Right renal pelvis (tissue), 4 donors: ENCODE measurements around the gene BCL10. TPM values are rescaled to one million over a fixed set of nuclear protein-coding genes. Genes with fewer than 3 reads are reported as not detected.
A peak's percentile ranks its signal among the peaks of the same experiment; 100 is the strongest.
"Not testable (repeated sequence)": the region's sequence is repeated elsewhere in the genome, so short reads cannot be mapped to it uniquely, and the experiment has no call there.

Experiments used
- DNase-seq, 4 donors: peaks; one replicate each; pipeline ENCODE4 v3.0.0-alpha.2; 2013; ENCODE audit warnings: low read depth in 4 of 4, low spot score in 3 of 4, missing footprints in 1 of 4
- polyA plus RNA-seq, 4 donors: library from polyadenylated mRNA; unstranded; fragments of 120-200 nt; gene quantifications; one replicate each; pipeline ENCODE4 v1.2.1, GENCODE V29; 2013; ENCODE audit not compliant: insufficient read length in 4 of 4

The BCL10 gene
- polyA plus RNA-seq, 4 donors, result 21.8 to 29.3 (median 24.4) TPM

GRCh38 chr1:85268801-85269585 is 7.4 kb downstream of the BCL10 start:
- DNase-seq, result no peak

DNA sequence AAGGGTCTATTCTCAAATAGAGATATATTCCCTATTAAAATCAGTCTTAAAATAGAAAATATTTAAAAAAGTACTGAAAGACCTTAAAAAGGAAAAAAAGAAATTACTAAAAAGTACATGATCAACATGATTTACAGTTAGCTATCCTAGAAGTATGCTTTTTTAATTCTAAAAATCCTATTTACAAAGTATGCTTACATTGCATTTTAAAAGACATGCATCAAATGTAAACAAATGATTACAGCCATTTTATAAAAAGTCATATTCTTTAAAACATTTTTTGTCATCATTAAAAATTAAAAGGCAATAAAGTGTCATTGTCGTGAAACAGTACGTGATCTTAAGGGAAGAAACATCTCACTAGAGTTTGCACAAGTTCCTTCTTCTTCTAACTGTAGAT is 9.1 kb downstream of the BCL10 start:
- DNase-seq, result no peak

GRCh38 chr1:85264150-85264549 is 12.3 kb downstream of the BCL10 start:
- no peak for DNase-seq

- no peak for DNase-seq
Observed at GRCh38 chr1:85262985-85263384, 13.4 kb downstream of the BCL10 start.

GRCh38 chr1:85259912-85260274 is 16.5 kb downstream of the BCL10 start:
- no peak for DNase-seq

DNA sequence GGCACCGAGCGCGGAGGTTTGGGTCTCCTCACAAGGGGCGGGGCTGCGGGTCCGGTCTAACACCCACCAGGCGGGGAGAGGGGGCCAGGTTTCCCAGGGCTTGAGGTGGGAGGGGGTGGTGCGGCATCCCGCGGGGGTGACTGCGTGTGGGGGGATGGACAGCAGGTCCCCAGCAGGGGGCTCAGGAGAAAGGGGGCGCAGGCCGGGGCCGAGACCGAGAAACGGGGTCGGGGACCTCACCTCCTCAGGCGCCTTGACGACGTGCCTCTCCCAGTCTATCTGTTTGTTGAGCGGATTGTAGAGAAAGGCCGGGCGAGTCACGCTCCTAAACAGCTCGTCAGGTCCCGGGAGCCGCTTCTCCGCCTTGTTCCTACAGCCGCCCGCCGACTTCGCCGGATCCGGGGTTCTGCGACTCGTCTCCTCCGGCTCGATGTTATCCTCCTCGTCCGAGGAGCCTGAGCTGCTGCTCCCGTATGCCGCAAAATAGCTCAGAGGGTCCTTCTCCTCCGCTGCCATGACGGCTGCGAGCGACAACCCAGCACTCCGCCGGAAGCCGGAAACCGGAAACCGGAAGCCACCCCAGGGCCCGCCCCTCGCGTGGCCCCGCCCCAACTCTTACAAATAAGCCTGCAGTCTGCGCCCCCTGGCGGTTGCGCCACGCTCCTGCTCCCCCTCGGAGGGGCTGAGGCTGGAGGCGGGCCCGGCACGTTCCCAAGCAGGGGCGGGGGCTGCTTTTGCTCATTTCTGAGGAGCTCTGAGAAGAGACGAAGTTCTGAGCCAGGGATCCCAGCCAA is 17.1 kb downstream of the BCL10 start, which contains the start of gene C1orf52:
Gene C1orf52 (minus strand): TSS at position 545 of the 794 bp plus-strand sequence. CDS start 29 bp downstream, at position 516.
- DNase-seq, result peak; percentile 86 to 96 (median 91)

GRCh38 chr1:85258536-85259117 is 17.8 kb downstream of the BCL10 start:
- DNase-seq, result no peak

DNA sequence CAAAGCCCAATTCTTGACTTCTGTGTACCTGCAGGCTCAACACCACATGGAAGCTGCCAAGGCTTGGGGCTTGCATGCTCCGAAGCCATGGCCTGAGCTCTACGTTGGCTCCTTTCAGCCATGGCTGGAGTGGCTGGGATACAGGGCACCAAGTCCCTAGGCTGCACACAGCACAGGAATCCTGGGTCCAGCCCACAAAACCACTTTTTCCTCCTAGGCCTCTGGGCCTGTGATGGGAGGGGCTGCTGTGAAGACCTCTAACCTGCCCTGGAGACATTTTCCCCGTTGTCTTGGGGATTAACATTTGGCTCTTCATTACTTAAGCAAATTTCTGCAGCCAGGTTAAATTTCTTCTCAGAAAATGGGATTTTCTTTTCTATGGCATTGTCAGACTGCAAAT is 27.4 kb downstream of the BCL10 start:
- DNase-seq, result not testable (repeated sequence)

- DNase-seq, result no peak
Observed at GRCh38 chr1:85245891-85246290, 30.5 kb downstream of the BCL10 start.

GRCh38 chr1:85245456-85245855 is 31.0 kb downstream of the BCL10 start:
- DNase-seq, result no peak

GRCh38 chr1:85244271-85245061 is 32.0 kb downstream of the BCL10 start:
- DNase-seq, result no peak

DNA sequence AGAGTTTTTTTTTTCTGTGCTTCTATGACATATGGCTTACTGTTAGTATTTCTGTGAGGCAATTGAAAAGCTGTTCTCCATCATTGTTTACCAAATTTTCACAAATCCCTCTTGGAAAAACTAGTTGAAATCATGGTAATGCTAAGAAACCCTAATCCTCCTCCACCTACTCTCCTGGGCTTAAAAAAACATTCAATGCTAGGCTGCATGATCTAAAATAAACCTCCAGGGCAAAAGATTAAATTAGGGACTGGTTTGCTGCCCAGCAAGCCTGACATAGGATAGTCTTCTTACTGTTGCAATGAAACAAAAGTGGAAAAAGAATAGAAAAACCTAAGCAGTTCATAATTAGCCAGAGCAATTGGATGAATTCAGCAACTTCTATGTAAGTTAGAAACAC is 33.1 kb downstream of the BCL10 start:
- DNase-seq, result no peak

- no peak for DNase-seq
Observed at GRCh38 chr1:85240643-85241042, 35.8 kb downstream of the BCL10 start.

- no peak for DNase-seq
Observed at GRCh38 chr1:85240174-85240601, 36.2 kb downstream of the BCL10 start.

- no peak for DNase-seq
Observed at GRCh38 chr1:85237613-85238012, 38.8 kb downstream of the BCL10 start.

DNA sequence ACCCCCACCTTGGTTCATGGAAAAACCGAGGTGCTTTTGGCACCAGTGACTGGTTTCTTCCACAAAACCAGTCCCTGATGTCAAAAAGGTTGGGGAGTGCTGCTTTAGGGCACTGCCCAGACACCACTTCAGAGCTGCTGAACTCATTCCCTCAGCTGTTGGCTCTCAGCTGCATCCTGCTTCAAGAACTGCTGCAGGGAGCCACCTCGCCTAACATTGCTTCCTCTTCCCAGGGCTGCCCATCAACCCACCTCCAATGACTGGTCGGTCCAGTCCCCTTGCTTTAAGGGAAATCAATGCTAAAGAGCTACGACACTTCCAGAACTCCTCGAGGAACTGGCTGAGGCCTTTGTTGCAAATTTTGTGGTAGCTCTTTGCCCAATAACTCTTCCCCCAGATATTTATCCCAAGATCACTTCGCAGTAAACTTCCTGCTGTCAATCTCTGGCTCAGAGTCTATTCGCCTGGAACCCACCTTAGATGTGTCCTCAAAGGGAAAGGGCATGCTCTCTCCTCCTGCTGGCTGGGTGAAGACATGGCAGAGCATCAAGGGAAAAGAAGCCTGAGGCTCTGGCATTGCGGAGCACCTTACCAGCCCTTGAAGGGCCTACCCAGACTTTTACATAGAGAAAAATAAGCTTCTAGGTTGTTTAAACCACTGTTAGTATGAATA is 46.0 kb downstream of the BCL10 start:
- DNase-seq, result no peak

GRCh38 chr1:85229574-85230097 is 46.8 kb downstream of the BCL10 start:
- DNase-seq, result no peak

DNA sequence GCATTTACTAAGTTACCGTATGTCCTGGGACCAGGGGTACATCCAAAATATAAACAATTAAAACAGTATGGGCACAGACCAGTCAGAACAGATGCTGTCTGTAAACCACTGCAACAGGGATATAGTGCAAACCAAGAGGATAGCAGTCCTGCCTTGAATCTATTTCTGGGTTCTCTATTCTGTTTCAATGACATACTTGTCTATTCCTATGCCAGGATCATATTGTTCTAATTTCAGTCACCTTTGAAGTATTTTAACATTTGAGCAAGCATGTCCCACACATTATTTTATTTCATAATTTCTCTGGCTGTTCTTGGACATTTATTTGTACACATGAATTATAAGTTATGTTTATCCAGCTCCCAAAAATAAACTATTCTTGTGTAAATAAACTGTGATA is 47.5 kb downstream of the BCL10 start:
- no peak for DNase-seq

GRCh38 chr1:85225624-85226380 is 50.6 kb downstream of the BCL10 start:
- no peak for DNase-seq
